IMR-90 (cell line): Measurements from ENCODE around the gene SF3B5. TPM values are rescaled to one million over a fixed set of nuclear protein-coding genes. Genes with fewer than 3 reads are reported as not detected.

Experiments used
- ATAC-seq: fragments of 200-7000 bp; cut with Tn5 transposase; 2 replicates; pipeline ENCODE4 v1.9.1; 2020; ENCODE audit warnings: low read depth, mild to moderate bottlenecking, moderate library complexity
- BruUV-seq: library from RNA; stranded (reverse); fragments of 400-500 nt; replicated peaks from 2 replicates; lab custom pipeline; 2021; lab: Mats Ljungman, UMichigan
- CTCF ChIA-PET: fragments of 300-600 bp; formaldehyde crosslinking; extraction: SDS; loops from one replicate; lab custom pipeline; 2021; ENCODE audit warnings: antibody characterized with exemption; lab: Yijun Ruan, JAX
- POLR2A ChIA-PET: fragments of 300-600 bp; sonication (Branson Sonifier 250); formaldehyde crosslinking; loops from one replicate; lab custom pipeline; 2022; ENCODE audit warnings: antibody characterized with exemption; ENCODE audit not compliant: unreplicated experiment; lab: Charles Lee
- DNase-seq: peaks from one replicate; pipeline ENCODE4 v3.0.0; 2013
- H2AFZ ChIP-seq: replicated peaks from 2 replicates; pipeline ENCODE3; 2013; ENCODE audit warnings: low read length, mild to moderate bottlenecking; ENCODE audit not compliant: poor library complexity
- H2AK5ac ChIP-seq: 2 replicates; pipeline ENCODE4 v1.6.1; 2013; ENCODE audit warnings: low read depth, low read length, inconsistent platforms
- H2AK9ac ChIP-seq: replicated peaks from 2 replicates; pipeline ENCODE3; 2013; ENCODE audit warnings: mild to moderate bottlenecking, low read depth, low read length, moderate library complexity; ENCODE audit not compliant: poor library complexity
- H2BK120ac ChIP-seq: 2 replicates; pipeline ENCODE4 v1.6.1; 2013; ENCODE audit warnings: low read depth, low read length, inconsistent platforms
- H2BK15ac ChIP-seq: 3 replicates; pipeline ENCODE4 v1.6.1; 2013; ENCODE audit warnings: low read depth, low read length, inconsistent platforms
- H2BK20ac ChIP-seq: 2 replicates; pipeline ENCODE4 v1.6.1; 2013; ENCODE audit warnings: low read depth, mild to moderate bottlenecking, inconsistent platforms, low read length, moderate library complexity
- H2BK5ac ChIP-seq: 2 replicates; pipeline ENCODE4 v1.6.1; 2013; ENCODE audit warnings: mild to moderate bottlenecking, low read depth, low read length, inconsistent platforms; ENCODE audit not compliant: poor library complexity, severe bottlenecking
- H3K14ac ChIP-seq: replicated peaks from 2 replicates; pipeline ENCODE4 v1.6.1; 2013; ENCODE audit warnings: low read depth, low read length, inconsistent platforms
- H3K18ac ChIP-seq: 2 replicates; pipeline ENCODE4 v1.6.1; 2013; ENCODE audit warnings: low read depth, low read length, control low read depth
- H3K23ac ChIP-seq: 2 replicates; pipeline ENCODE4 v1.6.1; 2013; ENCODE audit warnings: low read depth, low read length, inconsistent platforms
- H3K27ac ChIP-seq: 2 replicates; pipeline ENCODE4 v1.5.1; 2013; ENCODE audit warnings: mild to moderate bottlenecking, control low read depth, low read length; ENCODE audit not compliant: insufficient read depth
- H3K27me3 ChIP-seq: 2 replicates; pipeline ENCODE4 v1.6.1; 2013; ENCODE audit warnings: low read length; ENCODE audit not compliant: control insufficient read depth, insufficient read depth
- H3K36me3 ChIP-seq: 2 replicates; pipeline ENCODE4 v1.6.1; 2013; ENCODE audit warnings: low read length, mixed read lengths; ENCODE audit not compliant: control insufficient read depth, insufficient read depth
- H3K4ac ChIP-seq: 2 replicates; pipeline ENCODE4 v1.6.1; 2013; ENCODE audit warnings: low read depth, low read length, inconsistent platforms
- H3K4me1 ChIP-seq: 2 replicates; pipeline ENCODE4 v1.6.1; 2013; ENCODE audit warnings: low read length, mixed read lengths; ENCODE audit not compliant: control insufficient read depth, insufficient read depth
- H3K4me2 ChIP-seq: 2 replicates; pipeline ENCODE4 v1.6.1; 2013; ENCODE audit warnings: low read depth, mild to moderate bottlenecking, control low read depth, low read length, moderate library complexity
- H3K4me3 ChIP-seq: 2 replicates; pipeline ENCODE4 v1.5.1; 2013; ENCODE audit warnings: low read depth, mild to moderate bottlenecking, control low read depth, low read length, moderate library complexity; ENCODE audit not compliant: insufficient read depth
- H3K56ac ChIP-seq: 2 replicates; pipeline ENCODE4 v1.6.1; 2013; ENCODE audit warnings: low read length, inconsistent platforms; ENCODE audit not compliant: insufficient read depth; ENCODE audit errors: extremely low read depth
- H3K79me1 ChIP-seq, 2 experiments: 2 replicates each; pipeline ENCODE4 v1.6.1; 2013; ENCODE audit warnings: low read length in 2 of 2, inconsistent platforms in 1 of 2, low read depth in 1 of 2
- H3K9ac ChIP-seq: 2 replicates; pipeline ENCODE4 v1.6.1; 2013; ENCODE audit warnings: low read depth, low read length, control low read depth
- H3K9me1 ChIP-seq: 2 replicates; pipeline ENCODE4 v1.6.1; 2013; ENCODE audit warnings: low read length, inconsistent platforms; ENCODE audit not compliant: insufficient read depth
- H3K9me3 ChIP-seq: 2 replicates; pipeline ENCODE4 v1.6.1; 2013; ENCODE audit warnings: low read length; ENCODE audit not compliant: control insufficient read depth, insufficient read depth
- H4K20me1 ChIP-seq: 2 replicates; pipeline ENCODE4 v1.6.1; 2013; ENCODE audit warnings: low read length, inconsistent platforms; ENCODE audit not compliant: insufficient read depth
- H4K5ac ChIP-seq: 2 replicates; pipeline ENCODE4 v1.6.1; 2013; ENCODE audit warnings: mild to moderate bottlenecking, low read depth, low read length, control low read depth
- H4K8ac ChIP-seq, 2 experiments: 2 replicates each; pipeline ENCODE4 v1.6.1; 2013; ENCODE audit warnings: low read depth in 2 of 2, low read length in 2 of 2, control low read depth in 1 of 2, inconsistent platforms in 1 of 2
- H4K91ac ChIP-seq: 2 replicates; pipeline ENCODE4 v1.6.1; 2013; ENCODE audit warnings: low read depth, low read length, inconsistent platforms; ENCODE audit not compliant: insufficient read depth
- BHLHE40 ChIP-seq: fragments of 150-350 bp; IDR thresholded peaks from 2 replicates; pipeline ENCODE4 v1.6.1; 2016; ENCODE audit warnings: mild to moderate bottlenecking, low read depth, low read length
- CEBPB ChIP-seq: IDR thresholded peaks from 2 replicates; pipeline ENCODE4 v1.6.1; 2012; ENCODE audit warnings: low read depth, low read length, improper control_type of control experiment
- CHD1 ChIP-seq: IDR thresholded peaks from 2 replicates; pipeline ENCODE4 v1.6.1; 2012; ENCODE audit warnings: low read depth, low read length, improper control_type of control experiment
- CTCF ChIP-seq: conservative IDR thresholded peaks from 2 replicates; pipeline ENCODE4 v1.5.1; 2012; ENCODE audit warnings: mild to moderate bottlenecking, low read depth, low read length, improper control_type of control experiment
- ELK1 ChIP-seq: fragments of 150-350 bp; IDR thresholded peaks from 2 replicates; pipeline ENCODE4 v1.6.1; 2016; ENCODE audit warnings: low read depth, mild to moderate bottlenecking, low read length, moderate library complexity, borderline replicate concordance
- FOS ChIP-seq: fragments of 150-350 bp; IDR thresholded peaks from 2 replicates; pipeline ENCODE4 v1.6.1; 2016; ENCODE audit warnings: low read depth, low read length
- MAFK ChIP-seq: IDR thresholded peaks from 2 replicates; pipeline ENCODE4 v1.6.1; 2012; ENCODE audit warnings: low read depth, low read length, improper control_type of control experiment
- MAZ ChIP-seq: IDR thresholded peaks from 2 replicates; pipeline ENCODE4 v1.6.1; 2012; ENCODE audit warnings: low read depth, mild to moderate bottlenecking, low read length, improper control_type of control experiment, moderate library complexity, borderline replicate concordance
- MXI1 ChIP-seq: IDR thresholded peaks from 2 replicates; pipeline ENCODE4 v1.6.1; 2012; ENCODE audit warnings: low read depth, mild to moderate bottlenecking, low read length, moderate library complexity, borderline replicate concordance
- NFE2L2 ChIP-seq: fragments of 150-350 bp; IDR thresholded peaks from 2 replicates; pipeline ENCODE4 v1.6.1; 2016; ENCODE audit warnings: low read depth, mild to moderate bottlenecking, low read length
- POLR2A ChIP-seq: IDR thresholded peaks from 2 replicates; pipeline ENCODE4 v1.6.1; 2012; ENCODE audit warnings: mild to moderate bottlenecking, low read depth, low read length
- RAD21 ChIP-seq: IDR thresholded peaks from 2 replicates; pipeline ENCODE4 v1.6.1; 2012; ENCODE audit warnings: low read length, improper control_type of control experiment
- RCOR1 ChIP-seq: IDR thresholded peaks from 2 replicates; pipeline ENCODE4 v1.6.1; 2012; ENCODE audit warnings: mild to moderate bottlenecking, low read length, improper control_type of control experiment; ENCODE audit not compliant: insufficient replicate concordance
- RFX5 ChIP-seq: IDR thresholded peaks from 2 replicates; pipeline ENCODE4 v1.8.0; 2012; ENCODE audit warnings: low read depth, mild to moderate bottlenecking, low read length, moderate library complexity
- SMC3 ChIP-seq: fragments of 150-350 bp; IDR thresholded peaks from 2 replicates; pipeline ENCODE4 v1.6.1; 2016; ENCODE audit warnings: low read depth, mild to moderate bottlenecking, antibody characterized with exemption, low read length, moderate library complexity
- USF2 ChIP-seq: fragments of 150-350 bp; IDR thresholded peaks from 2 replicates; pipeline ENCODE4 v1.6.1; 2017; ENCODE audit warnings: mild to moderate bottlenecking, antibody characterized with exemption, low read length, low read depth
- WGBS, 2 experiments: methylation state at CpG; one replicate each; pipeline versions ENCODE4 v1.1.5 to v1.1.7; 2013; ENCODE audit warnings: missing lambda C conversion rate in 2 of 2; ENCODE audit not compliant: insufficient read length in 1 of 2; ENCODE audit errors: extremely low coverage in 2 of 2; 5-methylcytosine and 5-hydroxymethylcytosine counted together
- dilution Hi-C: fragments of 300-500 bp; cut with HindIII; formaldehyde crosslinking; loops from one replicate; pipeline ENCODE4 v1.14.3; 2018; ENCODE audit warnings: low sequenced_read_pairs; ENCODE audit not compliant: unreplicated experiment
- in situ Hi-C: fragments of 300-500 bp; cut with MboI; formaldehyde crosslinking; loops from 3 replicates; pipeline ENCODE4 v1.14.3; 2019; ENCODE audit warnings: low sequenced_read_pairs, inconsistent platforms, mixed read lengths
- intact Hi-C: fragments of 100-400 bp; cut with micrococcal nuclease; formaldehyde crosslinking; loops from 2 replicates; pipeline ENCODE4 v1.10.0; 2022
- polyA plus RNA-seq, 3 experiments: library from polyadenylated mRNA; depleted of rRNA; stranded (reverse); fragments of >200 nt; gene quantifications; 2 replicates each; pipeline ENCODE4 v1.2.3, GENCODE V29; 2012; ENCODE audit warnings: low replicate concordance in 1 of 3
- total RNA-seq: library from RNA; depleted of rRNA; stranded (reverse); fragments of >200 nt; gene quantifications from 2 replicates; pipeline ENCODE4 v1.2.3, GENCODE V29; 2012

The SF3B5 gene
- total and polyA plus RNA-seq, 2 of the 4 experiments (the other 2 are of a cell fraction) = 227 to 333 TPM

DNA sequence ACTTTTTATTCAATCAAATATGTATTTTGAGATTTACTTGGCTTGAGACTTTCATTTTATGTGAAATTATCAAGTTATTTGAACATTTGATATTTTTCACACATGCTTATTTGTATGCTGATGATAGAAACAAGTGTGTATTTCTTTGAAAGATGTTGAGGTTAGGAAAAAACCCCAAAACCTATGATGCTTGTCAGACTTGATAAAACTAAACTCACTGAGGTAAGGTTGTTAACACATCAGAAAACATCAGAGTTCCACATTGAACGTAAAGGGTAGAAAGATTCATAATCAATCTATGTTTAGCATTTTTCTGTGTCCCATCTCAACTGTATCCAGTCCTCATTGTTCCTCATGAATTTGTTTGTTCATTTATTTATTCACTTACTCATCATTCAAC, 12.2 kb downstream of the SF3B5 start:
- Histone ChIP-seq H3K23ac (no peak overlapping the region), H2AK9ac (no peak overlapping the region), H4K91ac (no peak overlapping the region), H3K4me2 (no peak overlapping the region), H3K56ac (no peak overlapping the region), H2BK5ac (no peak overlapping the region), H4K8ac (no peak overlapping the region), H2AK5ac (no peak overlapping the region), H3K4me1 (no peaks in the 10 kb centered on the region), H2AFZ (no peak overlapping the region), H3K18ac (no peak overlapping the region), H3K27me3 (peaks cover 2% of the 10 kb centered on the region; the same call in 1 of the 2 replicates), H2BK20ac (no peak overlapping the region), H3K4me3 (no peak overlapping the region), H3K9me1 (no peaks in the 10 kb centered on the region), H4K20me1 (no peaks in the 10 kb centered on the region), H3K36me3 (0 out of 2 replicates have a peak, but pooled peaks cover 3% of the 10 kb centered on the region), H3K9ac (no peak overlapping the region), H2BK15ac (no peak overlapping the region), H4K5ac (no peak overlapping the region), H3K9me3 (no peaks in the 10 kb centered on the region), H2BK120ac (no peak overlapping the region), H3K14ac (no peak overlapping the region), H3K4ac (no peak overlapping the region), H3K27ac (no peak overlapping the region), H3K79me1 (no peaks in the 10 kb centered on the region)
- CTCF ChIA-PET = no interaction called here
- DNase-seq = no peak
- POLR2A ChIA-PET = no interaction called here
- TF ChIP-seq CEBPB (no peak), POLR2A (no peak), NFE2L2 (no peak), MXI1 (no peak), RFX5 (no peak), ELK1 (no peak), MAZ (no peak), CHD1 (no peak), BHLHE40 (no peak), FOS (no peak), RAD21 (no peak), MAFK (no peak), CTCF (no peak), USF2 (no peak), RCOR1 (no peak), SMC3 (no peak)
- no CpG with 5 or more reads among the region's 1 CpG for WGBS, 2 experiments
- intact Hi-C loops (no loop called here), dilution Hi-C loops (no loop called here), in situ Hi-C loops (no loop called here)
- BruUV-seq = no TSS peak
- ATAC-seq = no peak
